ENCODE results near the gene FAM47E. TPM values are rescaled to one million over a fixed set of nuclear protein-coding genes. Genes with fewer than 3 reads are reported as not detected.

The FAM47E gene
- 0.26 and 0.38 TPM in 2 replicates for total RNA-seq

DNA sequence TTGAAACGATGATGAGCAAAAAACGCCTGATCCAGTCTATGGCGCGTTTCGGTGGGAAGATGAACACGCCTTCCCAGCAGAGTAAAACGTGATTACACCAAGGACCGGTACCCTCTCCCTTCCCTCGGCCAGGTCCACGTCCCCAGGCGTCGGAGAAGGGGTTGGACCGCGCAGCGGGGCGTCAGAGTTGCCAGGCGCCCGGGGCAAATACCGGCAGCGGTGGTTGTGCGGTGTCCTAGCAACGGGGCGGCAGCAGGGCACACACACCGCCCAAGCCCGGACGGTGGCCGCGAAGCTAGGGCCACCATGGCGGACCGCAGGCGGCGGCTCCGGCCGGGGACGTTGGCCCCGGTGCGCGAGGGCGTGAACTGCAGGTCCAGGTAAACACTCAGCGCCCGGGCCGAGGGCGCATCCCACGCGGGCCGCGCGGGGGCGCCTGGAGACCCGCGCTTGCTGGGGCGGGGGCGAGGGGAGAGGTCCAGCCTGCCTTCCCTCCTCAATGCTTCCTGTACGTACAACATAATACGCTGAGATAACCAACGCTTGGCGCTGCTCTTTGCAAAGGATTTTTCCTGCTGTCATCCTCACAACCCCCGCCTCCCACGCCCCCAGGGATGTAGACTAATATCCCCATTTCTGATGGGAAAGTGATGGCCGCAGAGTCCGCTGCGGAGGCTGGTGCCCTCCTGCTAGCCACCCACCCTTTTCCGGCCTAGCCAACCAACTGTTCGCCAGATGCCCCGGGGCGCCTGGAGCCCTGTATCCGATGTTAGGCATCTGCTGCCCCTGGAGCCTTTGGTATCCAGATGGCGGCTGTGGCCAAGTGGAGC lies at the start of gene FAM47E:
Gene FAM47E, plus strand, starts transcription at position 281 of the 830 bp plus-strand sequence. Its CDS starts 26 bp downstream, at position 307.
- Histone ChIP-seq H3K27me3 (ENCODE audit: control insufficient read depth, insufficient read depth, low read length) (peaks cover 3% of the 10 kb centered on the region), H3K4me3 (ENCODE audit: low read depth, low read length) (peak within 1 kb of the TSS; percentile 48), H3K36me3 (ENCODE audit: control insufficient read depth, insufficient read depth, low read length) (no peaks in the 10 kb centered on the region)
- DNase-seq (ENCODE audit: low read depth) = peak; percentile 22
- FAIRE-seq = no peak
- TF ChIP-seq CTCF (IDR thresholded peaks at IDR 0.05; ENCODE audit: insufficient read depth, low read length, severe bottlenecking) = peak; percentile 61

DNA sequence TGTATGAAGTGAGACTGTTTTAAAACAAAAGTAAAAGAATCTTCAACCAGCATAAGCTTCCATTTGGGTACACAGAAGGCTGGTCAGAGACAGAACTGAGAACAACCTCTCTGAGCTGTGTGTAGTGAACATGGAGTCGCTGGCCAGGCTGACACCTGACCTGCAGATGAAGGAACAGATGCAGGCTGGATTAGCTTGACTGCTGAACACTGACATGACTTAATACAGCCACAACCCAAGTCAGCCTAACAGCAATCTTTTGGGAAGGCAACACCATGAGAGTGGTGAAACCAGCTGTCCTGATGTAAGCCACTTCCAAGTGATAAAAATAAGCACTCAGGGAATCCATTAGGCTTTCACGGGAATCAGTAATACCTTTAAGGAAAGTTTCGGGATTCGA lies 48.0 kb upstream of the FAM47E start:
- Histone ChIP-seq H3K27me3 (ENCODE audit: control insufficient read depth, insufficient read depth, low read length) (no peaks in the 10 kb centered on the region), H3K4me3 (ENCODE audit: low read depth, low read length) (no peak overlapping the region), H3K36me3 (ENCODE audit: control insufficient read depth, insufficient read depth, low read length) (no peaks in the 10 kb centered on the region)
- no peak for TF ChIP-seq CTCF (IDR thresholded peaks at IDR 0.05; ENCODE audit: insufficient read depth, low read length, severe bottlenecking)
- DNase-seq (ENCODE audit: low read depth) = no peak
- no peak for FAIRE-seq

- Histone ChIP-seq H3K36me3 (ENCODE audit: control insufficient read depth, insufficient read depth, low read length) (peaks cover 2% of the 10 kb centered on the region), H3K4me3 (ENCODE audit: low read depth, low read length) (no peak overlapping the region), H3K27me3 (ENCODE audit: control insufficient read depth, insufficient read depth, low read length) (no peaks in the 10 kb centered on the region)
- no peak for DNase-seq (ENCODE audit: low read depth)
- no peak for TF ChIP-seq CTCF (IDR thresholded peaks at IDR 0.05; ENCODE audit: insufficient read depth, low read length, severe bottlenecking)
- FAIRE-seq = no peak
Measured at GRCh38 chr4:76204936-76205335, 46.6 kb upstream of the FAM47E start.

DNA sequence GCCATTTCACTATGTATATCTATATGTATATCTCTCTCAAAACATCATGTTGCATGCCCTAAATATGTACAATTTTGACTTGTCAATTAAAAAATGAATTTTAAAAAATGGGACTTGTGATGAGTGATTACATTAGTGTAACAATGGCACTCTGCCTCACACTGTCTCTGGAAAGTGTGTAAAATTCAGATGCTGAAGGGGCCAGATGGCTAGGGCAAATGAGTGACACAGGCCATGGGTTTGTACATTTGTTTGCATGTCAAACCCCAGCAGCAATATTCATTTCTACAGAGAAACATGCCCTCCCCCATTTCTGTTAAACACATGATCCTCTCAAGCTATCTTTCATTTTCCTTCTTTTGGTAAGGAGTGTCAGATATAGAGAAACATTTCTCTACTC lies 46.0 kb upstream of the FAM47E start:
- DNase-seq (ENCODE audit: low read depth) (no peak), FAIRE-seq (no peak)
- H3K4me3 ChIP-seq (ENCODE audit: low read depth, low read length) = no peak overlapping the region
- H3K27me3 ChIP-seq (ENCODE audit: control insufficient read depth, insufficient read depth, low read length) = no peaks in the 10 kb centered on the region
- TF ChIP-seq CTCF (IDR thresholded peaks at IDR 0.05; ENCODE audit: insufficient read depth, low read length, severe bottlenecking) = no peak
- peaks cover 2% of the 10 kb centered on the region for H3K36me3 ChIP-seq (ENCODE audit: control insufficient read depth, insufficient read depth, low read length)

GRCh38 chr4:76206222-76206942 lies 45.1 kb upstream of the FAM47E start:
- TF ChIP-seq CTCF (IDR thresholded peaks at IDR 0.05; ENCODE audit: insufficient read depth, low read length, severe bottlenecking) = no peak
- H3K36me3 ChIP-seq (ENCODE audit: control insufficient read depth, insufficient read depth, low read length) = peaks cover 2% of the 10 kb centered on the region
- no peaks in the 10 kb centered on the region for H3K27me3 ChIP-seq (ENCODE audit: control insufficient read depth, insufficient read depth, low read length)
- DNase-seq (ENCODE audit: low read depth) (no peak), FAIRE-seq (no peak)
- H3K4me3 ChIP-seq (ENCODE audit: low read depth, low read length) = no peak overlapping the region
